Osteoblast (primary cell): Measurements from ENCODE around the gene POLR2F. TPM values are rescaled to one million over a fixed set of nuclear protein-coding genes. Genes with fewer than 3 reads are reported as not detected.

Source experiments
- DNase-seq: peaks from one replicate; pipeline ENCODE4 v3.0.0; 2011; ENCODE audit warnings: low spot score, mixed read lengths; ENCODE audit not compliant: insufficient read length; ENCODE audit errors: missing footprints
- H2AFZ ChIP-seq: 2 replicates; pipeline ENCODE4 v1.6.0; 2011; ENCODE audit warnings: mild to moderate bottlenecking, low read length
- H3K27ac ChIP-seq: 2 replicates; pipeline ENCODE4 v1.5.1; 2011; ENCODE audit warnings: mild to moderate bottlenecking, low read depth, low read length, moderate library complexity
- H3K27me3 ChIP-seq: 2 replicates; pipeline ENCODE4 v1.6.0; 2012; ENCODE audit warnings: mild to moderate bottlenecking, control low read depth, inconsistent platforms, low read length, moderate library complexity; ENCODE audit not compliant: insufficient read depth
- H3K36me3 ChIP-seq: 2 replicates; pipeline ENCODE4 v1.5.1; 2011; ENCODE audit warnings: mild to moderate bottlenecking, low read length, control low read depth, moderate library complexity; ENCODE audit not compliant: insufficient read depth
- H3K4me1 ChIP-seq: 2 replicates; pipeline ENCODE4 v1.5.1; 2011; ENCODE audit warnings: mild to moderate bottlenecking, low read length, control low read depth, moderate library complexity; ENCODE audit not compliant: insufficient read depth
- H3K4me2 ChIP-seq: 2 replicates; pipeline ENCODE4 v1.6.0; 2011; ENCODE audit warnings: mild to moderate bottlenecking, low read length; ENCODE audit not compliant: insufficient read depth
- H3K4me3 ChIP-seq: fragments of 200-600 bp; sonication (generic); 3 replicates; pipeline ENCODE4 v1.5.1; 2012; ENCODE audit warnings: mild to moderate bottlenecking, low read length, inconsistent platforms; ENCODE audit not compliant: insufficient read depth
- H3K79me2 ChIP-seq: 2 replicates; pipeline ENCODE4 v1.6.0; 2012; ENCODE audit warnings: mild to moderate bottlenecking, low read length, control low read depth, inconsistent platforms; ENCODE audit not compliant: insufficient read depth
- H3K9me3 ChIP-seq: 2 replicates; pipeline ENCODE4 v1.5.1; 2011; ENCODE audit warnings: low read depth, low read length, control low read depth
- H4K20me1 ChIP-seq: 2 replicates; pipeline ENCODE4 v1.6.0; 2012; ENCODE audit warnings: mild to moderate bottlenecking, low read length, control low read depth; ENCODE audit not compliant: insufficient read depth
- CTCF ChIP-seq: IDR thresholded peaks from 2 replicates; pipeline ENCODE4 v1.5.1; 2011; ENCODE audit warnings: mild to moderate bottlenecking, low read depth, low read length, moderate library complexity; ENCODE audit errors: extremely low read depth
- total RNA-seq: library from RNA; depleted of rRNA; stranded (reverse); fragments of >200 nt; gene quantifications from 2 replicates; pipeline ENCODE4 v1.2.3, GENCODE V29; 2012

POLR2F gene
- total RNA-seq, 1 donor, result 14.8 TPM

DNA sequence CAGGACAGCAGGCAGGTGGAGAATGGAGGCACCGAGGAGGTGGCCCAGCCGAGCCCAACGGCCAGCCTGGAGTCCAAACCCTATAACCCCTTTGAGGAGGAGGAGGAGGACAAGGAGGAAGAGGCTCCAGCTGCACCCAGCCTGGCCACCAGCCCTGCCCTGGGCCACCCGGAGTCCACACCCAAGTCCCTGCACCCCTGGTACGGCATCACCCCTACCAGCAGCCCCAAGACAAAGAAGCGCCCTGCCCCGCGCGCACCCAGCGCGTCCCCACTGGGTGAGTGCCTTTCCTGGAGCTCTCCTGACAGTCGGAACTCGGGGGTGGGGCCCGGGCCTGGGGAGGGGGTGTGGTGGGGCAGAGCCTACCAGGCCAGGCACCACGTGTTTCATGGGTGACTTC is 27.7 kb upstream of the POLR2F start:
- peak; percentile 52 for DNase-seq
- TF ChIP-seq CTCF, result no peak
- Histone ChIP-seq H3K4me2 (no peak overlapping the region), H3K27me3 (no peaks in the 10 kb centered on the region), H3K79me2 (peaks cover 11% of the 10 kb centered on the region), H3K27ac (no peak overlapping the region), H3K36me3 (peaks cover 48% of the 10 kb centered on the region), H2AFZ (no peak overlapping the region), H3K4me3 (no peak overlapping the region), H4K20me1 (peaks cover 14% of the 10 kb centered on the region), H3K9me3 (no peaks in the 10 kb centered on the region), H3K4me1 (no peaks in the 10 kb centered on the region)

DNA sequence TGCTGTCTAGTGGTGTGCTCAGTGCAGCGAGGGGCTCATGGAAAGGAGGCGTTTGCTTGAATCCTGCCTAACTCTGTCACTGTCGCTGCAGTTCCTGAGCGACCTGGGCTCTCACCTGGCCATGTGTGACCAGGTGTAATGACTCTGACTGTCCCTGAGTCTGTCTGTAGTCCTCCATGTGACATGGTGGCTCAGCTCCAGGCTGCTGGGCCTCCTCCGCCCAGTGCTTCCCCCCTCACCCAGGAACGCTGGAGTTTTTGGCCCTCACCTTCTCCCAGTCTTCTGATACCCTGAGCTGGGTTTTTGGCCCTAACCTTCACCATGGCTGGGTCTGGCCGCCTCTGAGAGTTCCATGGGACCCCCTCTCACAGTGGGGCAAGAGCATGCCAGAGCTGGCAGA is 27.1 kb upstream of the POLR2F start:
- Histone ChIP-seq H3K9me3 (no peaks in the 10 kb centered on the region), H3K79me2 (peaks cover 11% of the 10 kb centered on the region), H4K20me1 (peaks cover 15% of the 10 kb centered on the region), H3K4me1 (no peaks in the 10 kb centered on the region), H3K4me2 (no peak overlapping the region), H2AFZ (no peak overlapping the region), H3K36me3 (peaks cover 48% of the 10 kb centered on the region), H3K27ac (no peak overlapping the region), H3K27me3 (no peaks in the 10 kb centered on the region), H3K4me3 (no peak overlapping the region)
- DNase-seq, result peak; percentile 59
- no peak for TF ChIP-seq CTCF

DNA sequence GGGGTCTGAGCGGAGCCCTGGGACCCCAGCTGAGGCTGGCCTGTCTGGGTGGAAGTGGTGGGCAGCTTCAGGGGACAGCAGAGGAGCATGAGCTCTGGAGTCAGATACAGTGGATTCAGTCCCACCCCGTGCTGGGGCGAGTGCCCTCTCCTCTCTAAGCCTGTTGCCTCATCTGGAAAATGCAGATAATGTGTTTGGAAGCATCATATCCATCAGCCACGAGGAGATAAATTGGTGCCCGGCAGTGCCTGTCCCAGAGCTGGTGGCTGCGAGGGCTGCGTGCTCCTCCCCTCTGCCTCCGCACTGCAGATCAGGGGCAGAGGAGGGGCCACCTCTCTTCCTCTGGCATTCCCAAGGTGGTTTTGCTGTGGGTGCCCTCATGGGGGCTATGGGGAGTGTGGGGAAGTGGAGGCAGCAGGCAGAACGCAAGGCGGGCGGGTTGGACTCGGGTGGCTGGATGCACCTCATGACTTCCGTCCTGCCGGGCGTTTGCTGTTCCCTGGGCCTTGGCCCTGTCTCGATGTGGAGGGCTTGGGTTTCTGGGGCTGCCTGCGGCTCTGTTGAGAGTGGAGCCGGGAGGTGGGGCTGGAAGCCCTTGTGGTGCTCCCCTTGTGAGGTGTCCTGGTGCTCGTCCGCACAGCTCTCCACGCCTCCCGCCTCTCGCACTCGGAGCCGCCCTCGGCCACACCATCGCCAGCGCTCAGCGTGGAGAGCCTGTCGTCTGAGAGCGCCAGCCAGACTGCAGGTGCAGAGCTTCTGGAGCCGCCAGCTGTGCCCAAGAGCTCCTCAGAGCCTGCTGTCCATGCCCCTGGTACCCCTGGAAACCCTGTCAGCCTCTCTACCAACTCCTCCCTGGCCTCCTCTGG is 26.5 kb upstream of the POLR2F start:
- H3K4me1 ChIP-seq, result no peaks in the 10 kb centered on the region
- no peak overlapping the region for H3K4me2 ChIP-seq
- peak; percentile 47 for DNase-seq
- H3K27me3 ChIP-seq, result no peaks in the 10 kb centered on the region
- H3K27ac ChIP-seq, result no peak overlapping the region
- TF ChIP-seq CTCF, result no peak
- peaks cover 50% of the 10 kb centered on the region for H3K36me3 ChIP-seq
- H3K9me3 ChIP-seq, result no peaks in the 10 kb centered on the region
- H4K20me1 ChIP-seq, result peaks cover 22% of the 10 kb centered on the region
- peaks cover 11% of the 10 kb centered on the region for H3K79me2 ChIP-seq
- no peak overlapping the region for H2AFZ ChIP-seq
- H3K4me3 ChIP-seq, result no peak overlapping the region

DNA sequence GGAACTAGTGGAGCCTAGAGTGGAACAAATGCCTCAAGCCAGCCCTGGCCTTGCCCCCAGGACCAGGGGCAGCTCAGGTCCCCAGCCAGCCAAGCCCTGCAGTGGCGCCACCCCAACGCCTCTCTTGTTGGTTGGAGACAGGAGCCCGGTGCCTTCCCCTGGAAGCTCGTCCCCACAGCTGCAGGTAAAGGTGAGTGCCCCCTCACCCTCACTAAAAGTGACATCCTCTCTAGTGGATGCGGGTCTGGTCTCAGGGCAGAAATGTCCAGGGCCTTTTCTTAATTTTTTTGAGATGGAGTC is 25.9 kb upstream of the POLR2F start:
- H2AFZ ChIP-seq, result no peak overlapping the region
- H3K4me1 ChIP-seq, result no peaks in the 10 kb centered on the region
- peaks cover 26% of the 10 kb centered on the region for H4K20me1 ChIP-seq
- H3K4me3 ChIP-seq, result no peak overlapping the region
- no peak for TF ChIP-seq CTCF
- peaks cover 56% of the 10 kb centered on the region for H3K36me3 ChIP-seq
- no peak overlapping the region for H3K27ac ChIP-seq
- no peak overlapping the region for H3K4me2 ChIP-seq
- H3K9me3 ChIP-seq, result no peaks in the 10 kb centered on the region
- no peaks in the 10 kb centered on the region for H3K27me3 ChIP-seq
- DNase-seq, result peak; percentile 62
- H3K79me2 ChIP-seq, result peaks cover 11% of the 10 kb centered on the region
